ENCODE data around the gene CPA1.

- TF ChIP-seq CTCF (optimal IDR thresholded peaks at IDR 0.05 in 1 of 3, IDR thresholded peaks at IDR 0.05 in 1 of 3, conservative IDR thresholded peaks at IDR 0.05 in 1 of 3; ENCODE audit: extremely low read depth in 1 of 3, insufficient read depth in 2 of 3, low read length in 3 of 3) (no peak), EZH2 (IDR thresholded peaks at IDR 0.05; ENCODE audit: low read length) (no peak)
These were observed 19.9 kb downstream of the CPA1 start for GRCh38 chr7:130400120-130400572.
